EL (cell line): ENCODE measurements around the gene RNF5.
A peak's percentile ranks its signal among the peaks of the same experiment; 100 is the strongest.

Source experiments
- DNase-seq: peaks from one replicate; pipeline ENCODE4 v3.0.0-alpha.2; 2016

The RNF5 gene

GRCh38 chr6:32152769-32153563 is 25.2 kb upstream of the RNF5 start:
- DNase-seq = peak; percentile 60

- peak; percentile 91 for DNase-seq
These were observed 24.4 kb upstream of the RNF5 start, which contains the start of gene PPT2 for GRCh38 chr6:32153564-32154513. Gene PPT2 (plus strand): TSS chr6:32154141. CDS start chr6:32154595, 454 bp downstream.

GRCh38 chr6:32154514-32155161 is 23.6 kb upstream of the RNF5 start:
- peak; percentile 67 for DNase-seq

- DNase-seq = no peak
These were observed 21.3 kb upstream of the RNF5 start for GRCh38 chr6:32156891-32157290.

GRCh38 chr6:32158052-32158451 is 20.2 kb upstream of the RNF5 start:
- no peak for DNase-seq

GRCh38 chr6:32163559-32164258 is 14.5 kb upstream of the RNF5 start:
- no peak for DNase-seq

- DNase-seq = no peak
These were observed 13.9 kb upstream of the RNF5 start, which contains the start of gene EGFL8 for GRCh38 chr6:32164295-32164694. Gene EGFL8 (plus strand): TSS chr6:32164595. CDS start chr6:32166166, 1,571 bp downstream.

GRCh38 chr6:32166411-32167061 is 11.7 kb upstream of the RNF5 start:
- DNase-seq = no peak

- no peak for DNase-seq
These were observed 10.9 kb upstream of the RNF5 start for GRCh38 chr6:32167154-32167760.

- no peak for DNase-seq
These were observed 10.4 kb upstream of the RNF5 start for GRCh38 chr6:32167761-32168262.

- DNase-seq = no peak
These were observed 9.9 kb upstream of the RNF5 start for GRCh38 chr6:32168350-32168749.

- DNase-seq = peak; percentile 42
These were observed 9.2 kb upstream of the RNF5 start for GRCh38 chr6:32168807-32169591.

- peak; percentile 59 for DNase-seq
These were observed 7.9 kb upstream of the RNF5 start for GRCh38 chr6:32170294-32170693.

GRCh38 chr6:32171234-32171633 is 7.0 kb upstream of the RNF5 start:
- DNase-seq = no peak

- DNase-seq = no peak
These were observed 5.0 kb upstream of the RNF5 start for GRCh38 chr6:32173051-32173727.

GRCh38 chr6:32174416-32174815 is 3.8 kb upstream of the RNF5 start:
- DNase-seq = no peak

GRCh38 chr6:32175322-32175710 is 2.9 kb upstream of the RNF5 start:
- DNase-seq = no peak

- peak; percentile 98 for DNase-seq
These were observed 2.3 kb upstream of the RNF5 start, which contains the start of gene AGPAT1 for GRCh38 chr6:32175711-32176475. Gene AGPAT1 (minus strand): TSS chr6:32176084. CDS start chr6:32171496, 4,588 bp downstream.
